ENCODE data around the gene CAPN3. TPM values are rescaled to one million over a fixed set of nuclear protein-coding genes. Genes with fewer than 3 reads are reported as not detected.

The CAPN3 gene
- total RNA-seq, 3 donors from 2014 or later = 11.6 to 21.5 (median 16.1) TPM

GRCh38 chr15:42385206-42385979, 26.1 kb downstream of the CAPN3 start:
- H3K4me1 ChIP-seq (ENCODE audit: low read depth) = no peaks in the 10 kb centered on the region
- no peak overlapping the region for H3K4me3 ChIP-seq
- DNase-seq (peak in 2 of 3 donors; percentile 51 to 72), ATAC-seq (peak; percentile 91)
- H3K36me3 ChIP-seq (ENCODE audit: low read depth) = no peaks in the 10 kb centered on the region
- peak; percentile 54 for TF ChIP-seq CTCF (IDR thresholded peaks at IDR 0.05)
- no peaks in the 10 kb centered on the region for H3K9me3 ChIP-seq
- intact Hi-C loops (cut with DNase I, micrococcal nuclease) = no loop called here

- H3K36me3 ChIP-seq (ENCODE audit: low read depth) = no peaks in the 10 kb centered on the region
- H3K9me3 ChIP-seq = no peaks in the 10 kb centered on the region
- ATAC-seq (peak; percentile 13), DNase-seq (no peak)
- H3K4me3 ChIP-seq = no peak overlapping the region
- intact Hi-C loops (cut with DNase I, micrococcal nuclease) = no loop called here
- no peaks in the 10 kb centered on the region for H3K4me1 ChIP-seq (ENCODE audit: low read depth)
- no peak for TF ChIP-seq CTCF (IDR thresholded peaks at IDR 0.05)
Observed at GRCh38 chr15:42385980-42386700, 26.8 kb downstream of the CAPN3 start.

- intact Hi-C loops (cut with DNase I, micrococcal nuclease) = no loop called here
- Histone ChIP-seq H3K4me3 (no peak overlapping the region), H3K4me1 (ENCODE audit: low read depth) (peaks cover 9% of the 10 kb centered on the region), H3K9me3 (no peaks in the 10 kb centered on the region), H3K36me3 (ENCODE audit: low read depth) (no peaks in the 10 kb centered on the region)
- no peak for TF ChIP-seq CTCF (IDR thresholded peaks at IDR 0.05)
- DNase-seq = no peak
- no peak for ATAC-seq
Observed at GRCh38 chr15:42387603-42388002, 28.3 kb downstream of the CAPN3 start.

DNA sequence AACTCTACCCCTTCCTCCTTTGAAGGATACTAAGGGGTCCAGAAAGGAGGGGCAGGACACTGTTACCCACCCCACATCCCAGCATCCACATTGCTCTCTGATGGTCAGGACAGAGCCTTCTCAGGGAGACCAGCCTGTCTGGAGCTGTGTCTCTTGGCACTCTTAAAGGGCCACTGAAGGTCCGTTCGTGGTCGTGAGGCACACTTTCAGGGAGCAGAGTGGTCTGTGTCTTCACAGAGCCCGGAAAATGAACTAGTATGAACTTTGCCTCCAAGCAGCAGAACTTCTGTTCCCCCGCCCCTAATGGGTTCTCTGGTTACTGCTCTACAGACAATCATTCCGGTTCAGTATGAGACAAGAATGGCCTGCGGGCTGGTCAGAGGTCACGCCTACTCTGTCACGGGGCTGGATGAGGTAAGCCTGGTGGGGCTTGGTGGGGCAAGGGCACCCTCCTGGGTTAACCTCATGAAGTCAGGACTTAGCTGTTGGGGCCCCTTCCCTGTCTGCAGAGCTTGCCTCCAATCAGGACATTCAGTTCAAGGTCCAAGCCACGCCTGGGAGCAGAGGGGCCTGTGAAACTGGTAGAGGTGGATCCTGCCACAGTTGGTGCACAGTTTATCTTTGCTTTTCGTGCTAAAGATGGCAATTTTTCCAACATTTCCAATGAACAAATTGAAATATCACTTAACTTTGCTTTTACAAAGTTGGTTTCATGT, 33.2 kb downstream of the CAPN3 start:
- Histone ChIP-seq H3K9me3 (no peaks in the 10 kb centered on the region), H3K4me1 (ENCODE audit: low read depth) (peaks cover 30% of the 10 kb centered on the region), H3K4me3 (no peak overlapping the region), H3K36me3 (ENCODE audit: low read depth) (no peaks in the 10 kb centered on the region)
- intact Hi-C loops (cut with DNase I, micrococcal nuclease) = no loop called here
- ATAC-seq (peak; percentile 89), DNase-seq (peak; percentile 85)
- no peak for TF ChIP-seq CTCF (IDR thresholded peaks at IDR 0.05)

GRCh38 chr15:42394106-42394505, 34.8 kb downstream of the CAPN3 start:
- no peak for TF ChIP-seq CTCF (IDR thresholded peaks at IDR 0.05)
- no peak for DNase-seq
- no peak overlapping the region for H3K4me3 ChIP-seq
- no peaks in the 10 kb centered on the region for H3K36me3 ChIP-seq (ENCODE audit: low read depth)
- intact Hi-C loops (cut with DNase I, micrococcal nuclease) = no loop called here
- no peaks in the 10 kb centered on the region for H3K9me3 ChIP-seq
- H3K4me1 ChIP-seq (ENCODE audit: low read depth) = peaks cover 30% of the 10 kb centered on the region
- no peak for ATAC-seq

Measured in mucosa of descending colon (tissue), 3 donors.